ENCODE data around the gene PTPDC1.

Gene PTPDC1, protein sequence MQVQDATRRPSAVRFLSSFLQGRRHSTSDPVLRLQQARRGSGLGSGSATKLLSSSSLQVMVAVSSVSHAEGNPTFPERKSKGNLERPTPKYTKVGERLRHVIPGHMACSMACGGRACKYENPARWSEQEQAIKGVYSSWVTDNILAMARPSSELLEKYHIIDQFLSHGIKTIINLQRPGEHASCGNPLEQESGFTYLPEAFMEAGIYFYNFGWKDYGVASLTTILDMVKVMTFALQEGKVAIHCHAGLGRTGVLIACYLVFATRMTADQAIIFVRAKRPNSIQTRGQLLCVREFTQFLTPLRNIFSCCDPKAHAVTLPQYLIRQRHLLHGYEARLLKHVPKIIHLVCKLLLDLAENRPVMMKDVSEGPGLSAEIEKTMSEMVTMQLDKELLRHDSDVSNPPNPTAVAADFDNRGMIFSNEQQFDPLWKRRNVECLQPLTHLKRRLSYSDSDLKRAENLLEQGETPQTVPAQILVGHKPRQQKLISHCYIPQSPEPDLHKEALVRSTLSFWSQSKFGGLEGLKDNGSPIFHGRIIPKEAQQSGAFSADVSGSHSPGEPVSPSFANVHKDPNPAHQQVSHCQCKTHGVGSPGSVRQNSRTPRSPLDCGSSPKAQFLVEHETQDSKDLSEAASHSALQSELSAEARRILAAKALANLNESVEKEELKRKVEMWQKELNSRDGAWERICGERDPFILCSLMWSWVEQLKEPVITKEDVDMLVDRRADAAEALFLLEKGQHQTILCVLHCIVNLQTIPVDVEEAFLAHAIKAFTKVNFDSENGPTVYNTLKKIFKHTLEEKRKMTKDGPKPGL

DNA sequence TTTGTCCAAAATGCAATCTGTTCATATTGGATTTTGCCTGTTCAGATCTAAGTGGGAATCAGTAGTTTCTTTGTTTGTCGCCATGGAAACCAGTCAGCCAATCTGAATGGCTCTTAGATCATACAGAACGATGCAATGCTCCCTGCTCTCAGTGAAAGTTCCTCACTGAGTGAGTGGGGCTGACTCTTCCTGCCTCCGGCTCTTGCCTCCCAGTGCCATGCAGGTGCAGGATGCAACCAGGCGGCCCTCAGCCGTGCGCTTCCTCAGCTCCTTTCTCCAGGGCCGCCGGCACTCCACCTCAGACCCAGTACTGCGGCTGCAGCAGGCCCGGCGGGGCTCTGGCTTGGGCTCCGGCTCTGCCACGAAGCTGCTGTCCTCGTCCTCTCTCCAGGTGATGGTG lies at the start of gene PTPDC1:
Gene PTPDC1, plus strand, starts transcription at position 151 of the 400 bp plus-strand sequence. Its CDS starts 67 bp downstream, at position 218.
- DNase-seq (ENCODE audit: low read depth) = no peak

DNA sequence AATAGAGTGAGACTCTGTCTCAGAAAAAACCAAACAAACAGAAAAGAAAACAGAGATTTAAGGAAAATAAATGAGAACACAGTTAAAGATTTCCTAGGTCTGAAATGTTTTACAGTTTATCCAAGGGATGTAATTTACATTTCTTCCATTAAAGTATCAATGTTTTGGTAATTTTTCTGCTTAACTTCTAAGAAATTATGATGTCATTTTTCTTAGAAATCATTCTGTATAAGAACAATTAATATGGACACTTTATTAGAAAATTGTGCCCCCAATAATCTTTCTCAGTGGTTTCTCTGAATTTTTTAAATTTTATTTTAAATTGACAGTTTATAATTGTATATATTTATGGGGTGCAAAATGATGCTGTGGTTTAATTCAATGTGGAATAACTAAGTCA lies 49.8 kb upstream of the PTPDC1 start:
- DNase-seq (ENCODE audit: low read depth) = no peak

DNA sequence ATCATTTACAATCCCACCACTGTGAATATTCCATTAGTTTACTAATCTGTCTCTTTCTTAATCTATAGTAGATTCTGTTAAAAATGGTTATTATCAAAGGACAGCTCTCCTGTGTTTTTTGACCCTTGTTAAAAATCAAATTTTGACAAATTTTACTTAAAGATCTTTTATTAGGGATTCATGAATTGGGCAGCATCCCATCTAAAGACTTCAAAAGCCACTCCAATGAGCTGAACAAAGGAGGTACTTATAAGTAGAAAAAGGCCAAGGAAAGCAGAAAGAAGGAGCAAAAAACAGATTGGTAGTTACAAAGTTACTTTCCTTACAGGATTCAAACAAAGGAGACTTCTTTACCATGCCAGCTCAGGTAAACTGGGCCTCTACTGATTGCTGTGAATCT lies 44.5 kb upstream of the PTPDC1 start:
- DNase-seq (ENCODE audit: low read depth) = no peak

DNA sequence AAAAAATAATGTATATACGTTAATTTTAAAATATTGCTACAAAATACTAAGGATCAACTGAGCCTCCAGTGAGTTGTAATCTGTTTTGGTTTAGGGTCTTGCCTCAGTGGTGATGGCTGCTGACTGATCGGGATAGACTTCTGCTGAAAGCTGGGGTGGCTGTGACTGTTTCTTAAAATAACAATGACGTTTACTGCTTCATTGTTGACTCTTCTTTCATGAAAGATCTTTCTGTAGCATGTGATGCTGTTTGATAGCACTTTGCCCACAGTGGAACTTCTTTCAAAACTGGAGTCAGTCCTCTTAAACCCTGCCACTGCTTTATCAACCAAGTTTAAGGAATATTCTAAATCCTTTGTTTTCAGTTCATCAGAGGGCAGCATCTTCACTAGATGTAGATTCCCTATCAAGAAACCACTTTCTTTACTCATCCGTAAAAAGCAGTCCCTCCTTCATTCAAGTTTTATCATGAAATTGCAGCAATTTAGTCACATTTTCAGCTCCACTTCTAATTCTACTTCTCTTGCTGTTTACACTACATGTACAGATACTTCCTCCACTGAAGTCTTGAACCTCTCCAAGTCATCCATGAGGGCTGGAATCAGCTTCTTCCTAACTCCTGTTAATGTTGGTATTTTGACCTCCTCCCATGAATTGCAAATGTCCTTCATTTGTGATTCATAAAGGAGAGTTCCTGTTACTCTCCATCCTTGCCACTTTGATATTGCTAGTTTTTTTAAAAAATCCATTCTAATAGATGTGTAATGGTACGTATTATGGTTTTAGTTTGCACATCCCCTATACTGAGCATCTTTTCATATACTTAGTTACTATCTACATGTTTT lies 41.5 kb upstream of the PTPDC1 start:
- DNase-seq (ENCODE audit: low read depth) = no peak

DNA sequence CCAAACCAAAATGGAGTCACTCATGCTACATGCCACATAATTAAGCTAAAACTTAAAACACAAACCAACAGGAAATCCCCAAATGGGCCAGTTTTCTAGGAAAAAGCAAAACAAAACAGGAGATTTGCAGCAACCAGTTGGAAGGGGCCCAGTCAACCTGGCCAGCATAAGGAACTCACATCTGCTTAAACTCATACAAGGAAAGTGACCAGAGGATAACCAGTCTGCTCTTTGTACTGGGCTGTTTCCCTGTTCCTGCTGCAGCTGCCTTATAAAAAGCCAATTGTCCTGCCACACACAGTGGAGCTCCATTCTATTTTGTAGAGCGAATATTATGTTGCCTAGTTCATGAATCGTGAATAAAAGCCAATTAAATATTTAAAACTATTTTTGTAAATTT lies 29.5 kb upstream of the PTPDC1 start:
- no peak for DNase-seq (ENCODE audit: low read depth)

DNA sequence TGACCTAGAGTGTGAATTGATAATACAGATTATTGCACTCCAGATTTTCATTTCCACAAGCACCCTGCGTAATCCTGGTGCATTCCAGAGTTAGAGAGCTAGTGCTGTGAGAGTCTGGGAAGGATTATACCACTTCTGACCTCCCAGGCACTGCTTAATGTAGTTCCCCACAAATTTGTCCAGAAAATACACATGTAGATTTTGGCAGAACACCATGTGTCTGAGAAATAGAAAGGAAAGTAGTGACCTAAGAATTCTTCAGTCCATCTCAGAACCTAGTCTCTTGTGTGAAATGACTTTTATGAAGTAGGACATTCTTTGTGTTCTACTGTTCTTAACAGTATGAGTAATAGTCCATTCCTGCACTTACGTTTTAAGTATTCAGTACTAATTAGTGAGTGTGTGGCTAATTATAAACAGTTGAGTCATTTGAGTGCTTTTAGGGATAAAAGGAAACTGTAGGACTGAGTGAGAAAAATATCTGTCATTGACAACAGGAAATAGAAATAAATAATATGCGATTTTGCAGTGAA lies 27.8 kb upstream of the PTPDC1 start:
- no peak for DNase-seq (ENCODE audit: low read depth)

DNA sequence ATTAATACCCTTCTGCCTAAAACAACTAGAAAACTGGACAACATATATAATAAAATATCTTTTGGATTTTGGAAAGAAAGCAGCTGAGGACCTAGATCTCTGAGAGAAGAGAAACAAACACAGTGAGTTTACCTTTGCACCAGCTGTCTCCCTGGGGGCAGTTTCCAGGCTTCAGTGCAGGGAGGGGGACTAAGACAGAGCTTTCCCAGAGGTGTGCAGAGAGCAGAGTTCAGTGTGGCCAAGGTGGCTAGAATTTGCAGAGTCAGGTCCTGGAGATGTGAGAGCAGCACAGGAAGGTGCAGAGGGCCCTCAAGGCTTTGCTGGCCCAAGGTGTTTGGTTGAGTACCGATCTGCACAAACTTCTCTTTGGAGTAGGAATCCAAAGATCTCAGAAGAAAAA lies 26.3 kb upstream of the PTPDC1 start:
- no peak for DNase-seq (ENCODE audit: low read depth)

DNA sequence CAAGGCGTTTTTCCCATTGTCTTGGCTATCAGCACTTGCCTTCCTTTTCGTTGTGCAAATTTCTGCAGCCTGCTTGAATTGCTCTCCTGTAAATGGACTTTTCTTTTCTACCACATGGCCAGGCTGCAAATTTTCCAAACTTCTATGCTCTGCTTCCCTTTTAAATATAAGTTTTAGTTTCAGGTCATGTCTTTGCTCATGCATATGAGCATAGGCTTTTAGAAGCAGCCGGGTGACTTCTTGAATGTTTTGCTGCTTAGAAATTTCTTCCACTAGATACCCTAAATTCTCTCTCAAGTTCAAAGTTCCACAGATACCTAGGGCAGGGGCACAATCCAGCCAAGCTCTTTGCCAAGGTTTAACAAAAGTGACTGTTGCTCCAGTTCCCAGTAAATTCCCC lies 22.4 kb upstream of the PTPDC1 start:
- no peak for DNase-seq (ENCODE audit: low read depth)

DNA sequence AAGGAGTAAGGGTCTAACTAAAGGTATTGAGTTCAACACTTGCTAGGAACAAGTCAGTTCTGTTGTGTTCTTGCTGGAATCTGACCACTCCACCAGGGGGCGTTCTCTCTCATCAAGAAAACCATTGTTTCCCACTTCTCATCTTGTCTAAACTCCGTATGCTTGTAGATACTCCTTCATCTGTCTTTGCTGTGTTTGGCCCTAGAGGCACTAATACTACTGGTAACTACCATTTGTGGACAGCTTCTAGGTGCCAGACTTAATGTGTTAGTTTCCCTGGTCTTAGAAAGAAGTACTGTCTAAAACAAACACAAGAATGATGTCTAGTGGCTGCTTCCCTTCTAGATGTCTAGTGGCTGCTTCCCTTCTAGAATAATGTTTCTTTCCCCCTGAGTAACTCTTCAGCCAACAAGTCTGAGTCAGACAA lies 18.7 kb upstream of the PTPDC1 start:
- DNase-seq (ENCODE audit: low read depth) = peak; percentile 67

DNA sequence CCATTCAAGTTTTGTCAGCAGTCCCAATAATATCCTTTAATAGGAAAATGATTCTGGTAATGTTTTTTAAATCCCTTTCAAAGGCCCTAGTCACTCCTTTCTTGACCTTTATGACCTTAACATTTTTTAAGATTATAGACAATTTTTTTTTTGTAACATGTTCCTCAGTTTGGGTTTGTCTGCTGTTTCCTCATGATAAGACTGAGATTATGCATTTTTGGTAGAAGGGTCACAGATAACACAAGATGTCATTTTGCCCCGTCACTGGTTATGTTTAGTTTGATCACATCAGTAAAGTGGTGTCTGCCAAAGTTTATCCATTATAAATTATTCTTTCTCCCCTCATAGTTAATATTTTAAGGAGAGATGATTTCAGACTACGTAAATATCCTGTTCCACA lies 16.0 kb upstream of the PTPDC1 start:
- DNase-seq (ENCODE audit: low read depth) = no peak

DNA sequence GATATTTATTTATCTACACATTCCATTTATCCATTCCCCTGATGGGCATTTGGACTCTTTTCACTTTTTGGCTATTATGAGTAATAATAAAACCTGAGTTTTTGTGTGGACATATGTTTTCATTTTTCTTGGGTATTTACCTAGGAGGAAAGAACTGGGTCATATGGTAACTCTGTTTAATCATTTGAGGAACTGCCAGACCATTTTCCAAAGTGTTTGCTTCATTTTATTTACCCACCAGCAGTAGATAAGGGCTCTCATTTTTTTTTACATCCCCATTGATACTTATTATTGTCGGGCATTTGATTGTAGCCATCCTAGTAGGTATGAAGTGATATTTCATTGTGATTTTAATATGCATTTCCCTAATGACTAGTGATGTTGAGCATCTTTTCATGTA lies 7.7 kb upstream of the PTPDC1 start:
- DNase-seq (ENCODE audit: low read depth) = no peak

DNA sequence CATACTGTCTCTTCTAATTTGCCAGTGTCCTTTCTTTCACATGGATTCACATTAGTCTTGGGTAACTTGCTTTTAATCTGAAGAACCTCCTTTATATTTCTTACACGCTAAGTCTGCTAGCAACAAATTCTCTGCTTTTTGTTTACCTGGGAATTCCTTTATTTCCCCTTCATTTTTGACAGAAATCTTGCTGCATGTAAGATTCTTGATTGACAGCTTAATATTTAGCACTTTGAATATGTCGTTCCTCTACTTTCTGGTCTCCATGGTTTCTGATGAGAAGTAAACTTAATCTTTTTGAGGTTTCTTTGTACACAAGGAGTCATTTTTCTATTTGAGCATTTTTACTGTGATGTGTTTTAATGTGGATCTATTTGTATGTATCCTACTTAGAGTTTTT lies 6.2 kb upstream of the PTPDC1 start:
- no peak for DNase-seq (ENCODE audit: low read depth)

DNA sequence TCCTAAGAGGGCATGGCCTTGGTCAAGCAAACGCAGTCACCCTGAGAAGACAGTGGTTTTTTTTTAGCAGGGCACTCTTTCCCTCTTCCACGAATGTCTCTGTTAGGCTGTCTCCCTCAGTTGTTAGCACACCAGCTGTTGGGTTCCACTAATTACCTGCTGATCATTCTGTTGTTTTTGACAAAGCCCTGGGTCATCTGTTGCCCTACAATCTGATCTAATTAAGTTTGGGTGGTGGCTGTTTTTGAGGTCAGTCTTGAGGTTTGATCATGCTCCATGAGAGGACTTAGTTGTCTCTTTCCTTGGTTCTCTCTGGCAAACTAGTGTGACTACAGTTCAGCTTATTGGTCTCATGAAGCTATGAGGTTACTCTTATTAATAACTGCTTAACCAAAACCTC lies 5.0 kb upstream of the PTPDC1 start:
- DNase-seq (ENCODE audit: low read depth) = no peak

DNA sequence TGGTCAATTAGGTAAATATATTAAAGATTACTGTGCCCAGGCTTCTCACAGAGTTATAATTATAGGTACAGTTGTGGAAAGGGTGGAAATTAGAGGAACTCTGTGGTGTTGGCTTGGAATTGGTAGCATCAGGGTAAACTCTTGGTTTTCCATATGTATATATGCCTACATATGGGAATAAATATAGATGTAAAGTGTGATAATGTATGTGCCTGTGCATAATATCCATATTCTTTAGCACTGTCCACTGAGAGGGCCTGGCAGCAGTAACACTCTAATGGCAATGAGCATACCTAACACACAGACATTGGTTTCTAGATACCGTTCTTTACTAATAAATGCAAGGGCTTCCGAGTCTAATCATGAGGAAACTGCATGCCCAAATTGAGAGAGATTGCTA lies 4.0 kb upstream of the PTPDC1 start:
- no peak for DNase-seq (ENCODE audit: low read depth)

DNA sequence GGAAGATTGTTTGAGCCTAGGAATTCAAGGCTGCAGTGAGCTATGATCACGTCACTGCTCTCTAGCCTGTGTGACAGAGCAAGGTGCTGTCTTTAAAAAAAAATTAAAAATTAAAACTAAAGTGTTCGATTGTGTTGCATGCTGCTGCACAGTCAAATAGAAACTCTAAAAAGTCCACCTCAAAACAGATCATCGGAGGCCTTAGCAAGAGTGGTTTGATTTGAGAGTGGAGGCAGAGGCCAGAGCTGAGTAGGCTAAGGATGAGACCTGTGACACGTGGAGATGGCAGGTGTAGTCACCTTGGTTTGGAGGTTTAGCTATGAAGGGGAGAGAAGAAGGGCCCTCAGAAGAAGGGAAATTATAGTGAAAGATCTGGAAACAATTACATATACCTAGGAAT lies 2.8 kb upstream of the PTPDC1 start:
- no peak for DNase-seq (ENCODE audit: low read depth)

DNA sequence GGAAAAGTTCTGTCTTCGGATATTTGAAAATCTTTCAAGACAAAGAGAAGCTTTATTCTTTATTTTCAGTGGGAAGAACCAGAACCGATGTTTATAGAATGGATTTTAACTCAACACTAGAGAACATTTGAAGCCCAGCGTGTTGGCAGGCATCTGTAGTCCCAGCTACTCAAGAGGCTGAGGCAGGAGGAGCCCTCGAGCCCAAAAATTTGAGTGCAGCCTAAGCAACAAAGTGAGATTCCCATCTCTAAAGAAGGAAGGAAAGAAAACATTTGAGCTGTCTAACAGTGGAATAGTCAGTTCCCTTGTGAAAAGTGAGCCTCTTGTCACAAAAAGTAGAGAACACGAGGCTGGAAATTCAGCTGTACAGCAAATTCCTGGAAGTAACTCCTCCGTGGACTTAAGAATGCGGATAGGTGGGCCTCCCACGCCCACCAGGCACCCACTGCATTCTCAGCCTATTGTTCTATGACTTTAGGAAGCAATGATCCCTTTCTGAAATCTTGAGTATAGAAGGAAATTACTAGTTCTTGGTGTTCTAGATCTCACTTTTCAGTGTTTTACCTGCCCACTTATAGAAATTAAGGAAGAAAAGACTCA lies 2.3 kb upstream of the PTPDC1 start:
- no peak for DNase-seq (ENCODE audit: low read depth)

DNA sequence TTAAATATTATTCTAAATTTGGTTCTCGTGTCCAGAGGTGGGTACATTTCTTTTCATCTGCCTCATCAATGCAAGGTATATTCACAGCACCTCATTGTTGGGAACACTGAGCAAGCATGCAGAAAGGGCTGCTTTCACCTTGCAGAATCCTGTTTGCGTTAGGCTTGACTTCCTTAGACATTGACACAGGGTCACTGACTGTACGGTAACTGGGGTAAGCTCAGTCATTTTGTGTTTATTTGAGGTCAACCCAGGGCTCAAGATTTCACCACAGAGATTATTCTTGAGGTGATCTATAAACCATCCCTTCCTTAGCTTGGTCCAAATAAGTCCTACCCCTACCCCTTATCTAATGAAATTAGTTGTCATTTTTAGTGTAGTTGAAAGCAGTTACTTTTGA lies 1.7 kb upstream of the PTPDC1 start:
- no peak for DNase-seq (ENCODE audit: low read depth)

DNA sequence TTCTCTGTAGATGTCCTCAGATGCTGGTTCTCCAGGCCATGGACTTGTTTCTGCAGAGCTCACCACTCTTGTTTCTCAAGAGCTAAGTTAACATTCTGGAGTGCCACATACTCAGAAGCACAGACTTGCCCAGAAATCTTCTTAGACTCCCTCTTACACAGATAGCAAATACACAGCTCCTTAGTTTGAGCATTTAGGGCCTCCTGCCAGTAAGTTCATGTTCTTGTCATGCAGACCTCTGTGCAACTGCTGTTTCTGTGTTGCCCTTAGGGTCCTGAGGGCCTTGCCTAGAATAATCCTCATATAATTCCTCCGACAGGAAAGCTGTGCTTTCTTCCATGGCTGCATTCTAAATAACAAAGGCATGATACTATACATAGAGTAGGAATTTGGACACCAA lies 1.3 kb upstream of the PTPDC1 start:
- no peak for DNase-seq (ENCODE audit: low read depth)

DNA sequence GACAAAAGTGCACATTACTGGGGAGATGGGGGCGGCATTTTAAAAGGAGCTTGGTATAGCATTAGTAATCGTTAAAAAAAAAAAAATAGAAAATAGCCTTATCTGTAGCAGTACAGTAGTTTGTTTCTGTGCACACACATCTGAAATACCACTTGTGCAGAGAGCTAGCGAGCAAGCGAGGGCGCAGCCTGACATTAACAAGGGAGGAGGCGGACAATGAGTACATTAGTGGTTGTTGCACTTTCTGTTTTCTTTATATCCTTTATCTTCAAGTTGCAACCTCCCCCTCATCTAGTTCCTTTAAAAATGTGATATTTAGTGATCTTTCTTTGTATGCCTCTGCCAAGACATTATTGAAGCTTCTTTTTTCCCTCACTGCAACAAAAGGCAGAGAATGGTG lies 880 bp upstream of the PTPDC1 start:
- DNase-seq (ENCODE audit: low read depth) = no peak

DNA sequence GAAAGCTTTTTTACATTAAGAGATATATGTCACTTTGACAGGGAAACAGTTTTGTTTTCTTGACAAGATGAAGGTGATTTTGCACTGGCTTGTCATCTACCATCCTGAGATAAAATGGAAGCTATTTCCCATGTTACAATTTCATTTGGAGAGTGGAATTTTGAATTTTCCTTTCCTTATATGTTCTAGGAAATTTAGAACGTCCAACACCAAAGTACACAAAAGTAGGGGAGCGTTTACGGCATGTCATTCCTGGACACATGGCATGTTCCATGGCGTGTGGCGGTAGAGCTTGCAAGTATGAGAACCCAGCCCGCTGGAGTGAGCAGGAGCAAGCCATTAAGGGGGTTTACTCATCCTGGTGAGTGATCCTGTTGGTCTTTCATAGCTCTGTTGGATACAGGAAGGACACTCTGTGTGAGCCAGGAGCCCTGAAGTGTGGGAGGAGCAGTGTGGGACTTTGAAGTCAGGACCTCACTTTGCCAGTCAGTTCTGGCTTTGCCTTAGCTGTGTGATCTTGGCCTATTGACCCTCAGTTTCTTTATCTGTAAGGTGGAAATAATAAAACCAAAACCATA lies 887 bp downstream of the PTPDC1 start:
- no peak for DNase-seq (ENCODE audit: low read depth)
